Adipocyte (in vitro differentiated cells): ENCODE data around the gene STAM2.
"Not testable (repeated sequence)": the region's sequence is repeated elsewhere in the genome, so short reads cannot be mapped to it uniquely, and the experiment has no call there.

Source experiments
- DNase-seq: peaks from one replicate; pipeline ENCODE4 v3.0.0-alpha.2; 2015; ENCODE audit warnings: low read depth
- H3K27me3 ChIP-seq: replicated peaks from 2 replicates; pipeline ENCODE4 v1.7.0; 2013; ENCODE audit warnings: mild to moderate bottlenecking, low read length, moderate library complexity; ENCODE audit not compliant: control insufficient read depth, insufficient read depth
- H3K36me3 ChIP-seq: 2 replicates; pipeline ENCODE4 v1.7.0; 2013; ENCODE audit warnings: low read length, mild to moderate bottlenecking, moderate library complexity; ENCODE audit not compliant: control insufficient read depth, insufficient read depth, severe bottlenecking
- H3K4me1 ChIP-seq: 2 replicates; pipeline ENCODE4 v1.7.0; 2013; ENCODE audit warnings: mild to moderate bottlenecking, low read length, moderate library complexity; ENCODE audit not compliant: control insufficient read depth, insufficient read depth
- H3K4me3 ChIP-seq: 2 replicates; pipeline ENCODE4 v1.7.0; 2013; ENCODE audit warnings: mild to moderate bottlenecking, low read length, moderate library complexity
- H3K9ac ChIP-seq: 2 replicates; pipeline ENCODE4 v1.7.0; 2013; ENCODE audit warnings: mild to moderate bottlenecking, low read length, moderate library complexity
- H3K9me3 ChIP-seq: 2 replicates; pipeline ENCODE4 v1.7.0; 2013; ENCODE audit warnings: mild to moderate bottlenecking, low read length, moderate library complexity; ENCODE audit not compliant: control insufficient read depth

Gene STAM2

GRCh38 chr2:152100961-152101360 is 74.6 kb downstream of the STAM2 start:
- no peak overlapping the region for H3K9ac ChIP-seq
- H3K27me3 ChIP-seq, result peaks cover 19% of the 10 kb centered on the region
- H3K4me3 ChIP-seq, result no peak overlapping the region
- DNase-seq, result no peak
- H3K4me1 ChIP-seq, result peaks cover 12% of the 10 kb centered on the region
- H3K36me3 ChIP-seq, result no peaks in the 10 kb centered on the region
- H3K9me3 ChIP-seq, result no peaks in the 10 kb centered on the region

- Histone ChIP-seq H3K36me3 (no peaks in the 10 kb centered on the region), H3K9ac (peak overlapping the region; percentile 71), H3K4me3 (peak overlapping the region; percentile 78), H3K27me3 (peaks cover 19% of the 10 kb centered on the region), H3K4me1 (peaks cover 12% of the 10 kb centered on the region), H3K9me3 (no peaks in the 10 kb centered on the region)
- DNase-seq, result peak; percentile 35
Observed at GRCh38 chr2:152099367-152100050, 76.1 kb downstream of the STAM2 start.

GRCh38 chr2:152098496-152099366 is 76.8 kb downstream of the STAM2 start, which contains the start of gene CACNB4:
Gene CACNB4 (minus strand): TSS chr2:152099044.
- H3K36me3 ChIP-seq, result no peaks in the 10 kb centered on the region
- peaks cover 19% of the 10 kb centered on the region for H3K27me3 ChIP-seq
- DNase-seq, result peak; percentile 40
- H3K9me3 ChIP-seq, result no peaks in the 10 kb centered on the region
- H3K4me3 ChIP-seq, result peak within 1 kb of the TSS; percentile 78
- H3K4me1 ChIP-seq, result peaks cover 12% of the 10 kb centered on the region
- H3K9ac ChIP-seq, result peak within 1 kb of the TSS; percentile 79

- DNase-seq, result peak; percentile 67
- Histone ChIP-seq H3K4me3 (peak overlapping the region; percentile 78), H3K9ac (peak overlapping the region; percentile 79), H3K27me3 (peaks cover 19% of the 10 kb centered on the region), H3K4me1 (peaks cover 12% of the 10 kb centered on the region), H3K36me3 (no peaks in the 10 kb centered on the region), H3K9me3 (no peaks in the 10 kb centered on the region)
Observed at GRCh38 chr2:152097801-152098495, 77.6 kb downstream of the STAM2 start.

GRCh38 chr2:152097290-152097800 is 78.2 kb downstream of the STAM2 start:
- Histone ChIP-seq H3K9me3 (no peaks in the 10 kb centered on the region), H3K9ac (peak overlapping the region; percentile 79), H3K27me3 (peaks cover 19% of the 10 kb centered on the region), H3K4me3 (peak overlapping the region; percentile 78), H3K36me3 (no peaks in the 10 kb centered on the region), H3K4me1 (peaks cover 12% of the 10 kb centered on the region)
- peak; percentile 76 for DNase-seq

- no peak for DNase-seq
- H3K36me3 ChIP-seq, result no peaks in the 10 kb centered on the region
- H3K4me3 ChIP-seq, result no peak overlapping the region
- no peak overlapping the region for H3K9ac ChIP-seq
- H3K27me3 ChIP-seq, result peaks cover 12% of the 10 kb centered on the region
- H3K9me3 ChIP-seq, result no peaks in the 10 kb centered on the region
- H3K4me1 ChIP-seq, result peaks cover 12% of the 10 kb centered on the region
Observed at GRCh38 chr2:152095146-152095545, 80.4 kb downstream of the STAM2 start.

- peaks cover under 1% of the 10 kb centered on the region for H3K27me3 ChIP-seq
- no peaks in the 10 kb centered on the region for H3K36me3 ChIP-seq
- no peak for DNase-seq
- H3K4me1 ChIP-seq, result peaks cover 8% of the 10 kb centered on the region
- H3K9me3 ChIP-seq, result no peaks in the 10 kb centered on the region
- H3K4me3 ChIP-seq, result no peak overlapping the region
- no peak overlapping the region for H3K9ac ChIP-seq
Observed at GRCh38 chr2:152094014-152094413, 81.5 kb downstream of the STAM2 start.

GRCh38 chr2:152093464-152093863 is 82.1 kb downstream of the STAM2 start:
- Histone ChIP-seq H3K9me3 (no peaks in the 10 kb centered on the region), H3K4me1 (peaks cover 8% of the 10 kb centered on the region)
- DNase-seq, result no peak

GRCh38 chr2:152092095-152092494 is 83.5 kb downstream of the STAM2 start:
- peaks cover 3% of the 10 kb centered on the region for H3K4me1 ChIP-seq
- no peak overlapping the region for H3K4me3 ChIP-seq
- no peaks in the 10 kb centered on the region for H3K36me3 ChIP-seq
- no peak for DNase-seq
- H3K9me3 ChIP-seq, result no peaks in the 10 kb centered on the region
- no peak overlapping the region for H3K9ac ChIP-seq
- H3K27me3 ChIP-seq, result no peaks in the 10 kb centered on the region

More at GRCh38 chr2:152093464-152093863, 82.1 kb downstream of the STAM2 start:
- Histone ChIP-seq H3K27me3 (no peaks in the 10 kb centered on the region), H3K4me3 (no peak overlapping the region), H3K9ac (no peak overlapping the region), H3K36me3 (no peaks in the 10 kb centered on the region)

GRCh38 chr2:152090726-152091125 is 84.8 kb downstream of the STAM2 start:
- H3K36me3 ChIP-seq, H3K4me3 ChIP-seq, H3K27me3 ChIP-seq, H3K9ac ChIP-seq, H3K9me3 ChIP-seq, DNase-seq, H3K4me1 ChIP-seq: not testable (repeated sequence)

GRCh38 chr2:152089238-152089637 is 86.3 kb downstream of the STAM2 start:
- H3K4me1 ChIP-seq, result no peaks in the 10 kb centered on the region
- no peaks in the 10 kb centered on the region for H3K36me3 ChIP-seq
- no peaks in the 10 kb centered on the region for H3K9me3 ChIP-seq
- no peaks in the 10 kb centered on the region for H3K27me3 ChIP-seq
- no peak overlapping the region for H3K4me3 ChIP-seq
- DNase-seq, result no peak
- no peak overlapping the region for H3K9ac ChIP-seq
